H7 (cell line): ENCODE results near the gene IL16. TPM values are rescaled to one million over a fixed set of nuclear protein-coding genes. Genes with fewer than 3 reads are reported as not detected.
"Not testable (repeated sequence)": the region's sequence is repeated elsewhere in the genome, so short reads cannot be mapped to it uniquely, and the experiment has no call there.

Experiments used
- DNase-seq: peaks from one replicate; pipeline ENCODE4 v3.0.0; 2012
- H3K27me3 ChIP-seq: 2 replicates; pipeline ENCODE4 v1.6.0; 2011; ENCODE audit warnings: mild to moderate bottlenecking, low read length; ENCODE audit not compliant: control insufficient read depth, insufficient read depth
- H3K36me3 ChIP-seq: replicated peaks from 2 replicates; pipeline ENCODE4 v1.5.1; 2011; ENCODE audit warnings: low read length; ENCODE audit not compliant: control insufficient read depth, insufficient read depth
- H3K4me3 ChIP-seq: 2 replicates; pipeline ENCODE4 v1.5.1; 2011; ENCODE audit warnings: low read depth, mild to moderate bottlenecking, control low read depth, low read length, moderate library complexity; ENCODE audit not compliant: insufficient read depth
- total RNA-seq: library from RNA; depleted of rRNA; stranded (reverse); fragments of >200 nt; shearing (Covaris generic); gene quantifications from 2 replicates; pipeline ENCODE4 v1.2.3, GENCODE V29; 2014

Gene IL16
- total RNA-seq, 1 experiment from 2014 or later = not detected

GRCh38 chr15:81334768-81335435, 138.2 kb downstream of the IL16 start:
- no peak for DNase-seq
- H3K36me3 ChIP-seq = no peaks in the 10 kb centered on the region
- H3K27me3 ChIP-seq = no peaks in the 10 kb centered on the region
- no peak overlapping the region for H3K4me3 ChIP-seq

GRCh38 chr15:81335631-81336030, 139.0 kb downstream of the IL16 start:
- H3K36me3 ChIP-seq = no peaks in the 10 kb centered on the region
- H3K4me3 ChIP-seq = no peak overlapping the region
- DNase-seq = no peak

GRCh38 chr15:81336568-81336967, 139.9 kb downstream of the IL16 start:
- H3K36me3 ChIP-seq = no peaks in the 10 kb centered on the region
- DNase-seq = no peak
- no peak overlapping the region for H3K4me3 ChIP-seq
- H3K27me3 ChIP-seq = no peaks in the 10 kb centered on the region

More at GRCh38 chr15:81335631-81336030, 139.0 kb downstream of the IL16 start:
- no peaks in the 10 kb centered on the region for H3K27me3 ChIP-seq

- Histone ChIP-seq H3K36me3 (no peaks in the 10 kb centered on the region), H3K4me3 (no peak overlapping the region), H3K27me3 (no peaks in the 10 kb centered on the region)
- no peak for DNase-seq
Measured at GRCh38 chr15:81337241-81337640, 140.6 kb downstream of the IL16 start.

- no peak for DNase-seq
- Histone ChIP-seq H3K4me3 (no peak overlapping the region), H3K36me3 (no peaks in the 10 kb centered on the region), H3K27me3 (no peaks in the 10 kb centered on the region)
Measured at GRCh38 chr15:81337713-81338157, 141.1 kb downstream of the IL16 start.

- no peak overlapping the region for H3K4me3 ChIP-seq
- no peaks in the 10 kb centered on the region for H3K27me3 ChIP-seq
- H3K36me3 ChIP-seq = no peaks in the 10 kb centered on the region
- DNase-seq = no peak
Measured at GRCh38 chr15:81338170-81339007, 141.7 kb downstream of the IL16 start.

- DNase-seq = no peak
- Histone ChIP-seq H3K4me3 (no peak overlapping the region), H3K36me3 (no peaks in the 10 kb centered on the region), H3K27me3 (no peaks in the 10 kb centered on the region)
Measured at GRCh38 chr15:81339321-81339720, 142.6 kb downstream of the IL16 start.

GRCh38 chr15:81339851-81340250, 143.2 kb downstream of the IL16 start:
- H3K36me3 ChIP-seq = no peaks in the 10 kb centered on the region
- H3K27me3 ChIP-seq = no peaks in the 10 kb centered on the region
- no peak for DNase-seq
- no peak overlapping the region for H3K4me3 ChIP-seq

GRCh38 chr15:81341351-81341750, 144.7 kb downstream of the IL16 start:
- Histone ChIP-seq H3K4me3 (no peak overlapping the region), H3K36me3 (no peaks in the 10 kb centered on the region), H3K27me3 (no peaks in the 10 kb centered on the region)
- DNase-seq = no peak

GRCh38 chr15:81343371-81343770, 146.7 kb downstream of the IL16 start:
- DNase-seq = no peak
- Histone ChIP-seq H3K36me3 (no peaks in the 10 kb centered on the region), H3K4me3 (no peak overlapping the region), H3K27me3 (no peaks in the 10 kb centered on the region)

- no peaks in the 10 kb centered on the region for H3K27me3 ChIP-seq
- H3K4me3 ChIP-seq = no peak overlapping the region
- DNase-seq = no peak
- no peaks in the 10 kb centered on the region for H3K36me3 ChIP-seq
Measured at GRCh38 chr15:81346611-81347010, 149.9 kb downstream of the IL16 start.

GRCh38 chr15:81347910-81348309, 151.2 kb downstream of the IL16 start:
- Histone ChIP-seq H3K4me3 (no peak overlapping the region), H3K27me3 (no peaks in the 10 kb centered on the region), H3K36me3 (no peaks in the 10 kb centered on the region)
- DNase-seq = no peak

- not testable (repeated sequence) for DNase-seq, H3K27me3 ChIP-seq, H3K4me3 ChIP-seq, H3K36me3 ChIP-seq
Measured at GRCh38 chr15:81348691-81349090, 152.0 kb downstream of the IL16 start.

GRCh38 chr15:81349271-81349670, 152.6 kb downstream of the IL16 start:
- DNase-seq = no peak
- Histone ChIP-seq H3K4me3 (no peak overlapping the region), H3K27me3 (no peaks in the 10 kb centered on the region), H3K36me3 (no peaks in the 10 kb centered on the region)

- no peak overlapping the region for H3K4me3 ChIP-seq
- H3K36me3 ChIP-seq = no peaks in the 10 kb centered on the region
- H3K27me3 ChIP-seq = no peaks in the 10 kb centered on the region
- no peak for DNase-seq
Measured at GRCh38 chr15:81351651-81352050, 155.0 kb downstream of the IL16 start.
